Renal pelvis (tissue), 4 donors: ENCODE data around the gene TNC. TPM values are rescaled to one million over a fixed set of nuclear protein-coding genes. Genes with fewer than 3 reads are reported as not detected.

Source experiments
- DNase-seq: peaks from one replicate; pipeline ENCODE4 v3.0.0-alpha.2; 2013
- polyA plus RNA-seq, 3 donors: library from polyadenylated mRNA; unstranded; fragments of 120-200 nt; gene quantifications; one replicate each; pipeline ENCODE4 v1.2.1, GENCODE V29; 2013; ENCODE audit not compliant: insufficient read length in 3 of 3

Gene TNC
- polyA plus RNA-seq, 3 donors = 326 to 403 (median 331) TPM

DNA sequence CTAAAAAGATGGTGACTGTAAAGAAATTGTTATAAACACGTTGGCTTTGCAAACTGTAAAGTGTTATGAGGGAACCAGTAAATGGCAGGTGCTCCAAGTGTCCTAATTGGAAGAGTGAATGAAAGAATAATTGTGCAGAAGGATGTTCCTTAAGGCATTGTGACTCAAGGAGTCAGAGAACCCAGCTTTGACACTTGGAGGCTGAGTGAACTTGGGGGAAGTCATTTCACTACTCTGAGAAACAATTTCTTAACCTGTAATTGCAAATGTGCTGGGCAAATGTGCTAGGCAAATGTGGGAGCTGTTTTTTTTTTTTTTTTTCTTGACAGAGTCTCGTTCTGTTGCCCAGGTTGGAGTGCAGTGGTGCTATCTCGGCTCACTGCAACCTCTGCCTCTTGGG lies 103.5 kb downstream of the TNC start:
- no peak for DNase-seq

DNA sequence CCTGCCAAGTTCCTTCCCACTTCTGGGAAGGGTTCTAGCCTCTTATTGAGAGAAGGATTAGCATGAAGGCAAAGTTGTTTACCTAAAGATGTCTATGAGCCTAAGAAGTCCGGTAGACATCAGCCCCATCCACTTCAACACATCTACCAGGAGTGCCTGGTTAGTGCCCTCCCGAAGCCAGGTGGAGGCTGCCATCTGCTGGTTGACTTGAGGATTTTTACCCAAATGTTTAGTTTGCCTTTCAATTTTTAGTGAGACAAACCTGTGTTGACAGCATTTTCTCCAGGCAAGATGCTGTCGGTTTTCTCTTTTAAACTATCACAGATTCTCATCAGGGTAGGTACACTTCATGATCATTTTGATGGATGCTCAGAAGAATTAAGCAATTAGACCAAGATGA lies 104.0 kb downstream of the TNC start:
- peak; percentile 52 for DNase-seq

- no peak for DNase-seq
Observed at GRCh38 chr9:115012486-115012885, 105.5 kb downstream of the TNC start.

DNA sequence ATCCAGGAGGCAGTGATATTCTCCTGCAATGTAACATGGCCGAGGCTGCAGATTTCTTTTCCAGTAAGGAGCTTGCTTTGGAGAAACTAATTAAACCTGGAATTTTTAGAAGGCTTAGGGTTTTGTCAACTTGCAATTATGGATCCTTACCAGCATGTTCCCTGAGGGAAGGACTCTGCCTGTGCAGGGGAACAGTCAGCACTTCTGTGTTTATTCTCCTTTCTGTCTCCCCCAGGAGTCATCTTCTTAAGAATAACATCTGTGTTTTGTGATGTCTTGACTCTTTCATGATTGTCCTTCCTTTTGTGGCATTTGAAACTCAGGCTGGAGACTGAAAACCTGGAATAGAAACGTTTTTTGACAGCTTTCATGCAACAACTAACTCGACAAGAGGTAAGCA lies 107.1 kb downstream of the TNC start:
- no peak for DNase-seq

GRCh38 chr9:115008536-115009270 lies 109.3 kb downstream of the TNC start:
- no peak for DNase-seq

DNA sequence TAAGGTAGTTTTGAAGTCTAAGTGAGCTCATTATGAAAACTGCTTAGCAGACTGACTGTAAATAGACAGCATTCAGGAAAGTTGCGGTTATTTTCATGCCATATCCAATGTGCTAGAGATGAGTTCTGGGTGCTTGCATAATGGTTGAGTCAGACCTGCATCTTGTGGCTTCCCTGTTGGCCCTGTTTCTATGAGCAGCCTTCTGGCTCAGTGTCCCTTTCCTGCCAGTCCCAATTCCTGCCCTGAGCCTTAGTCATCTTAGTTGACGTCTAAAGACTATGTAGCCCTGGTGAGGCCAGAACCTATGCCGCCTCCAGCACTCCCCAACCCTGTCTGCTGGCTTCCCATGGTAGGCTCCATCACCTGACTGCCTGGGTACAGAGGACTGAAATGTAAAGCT lies 111.3 kb downstream of the TNC start:
- no peak for DNase-seq

DNA sequence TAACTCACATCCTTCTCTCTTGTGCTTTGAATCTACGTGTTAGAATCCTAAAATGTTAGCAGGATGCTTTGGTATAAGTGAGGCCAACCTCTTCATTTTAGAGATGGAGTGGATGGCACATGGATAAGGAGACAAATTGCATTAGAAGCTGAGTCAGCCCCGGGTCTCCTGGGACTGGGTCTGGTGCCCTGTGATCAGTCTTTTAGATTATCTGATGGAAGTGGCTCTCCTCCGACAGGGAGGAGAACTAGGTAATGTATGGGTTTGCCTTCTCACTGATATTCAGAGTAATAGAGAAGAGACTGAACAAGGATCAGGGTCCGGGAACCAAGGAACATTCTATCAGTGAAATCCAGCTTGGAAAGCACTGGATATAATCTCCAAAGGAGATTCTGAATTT lies 112.6 kb downstream of the TNC start:
- DNase-seq = no peak

GRCh38 chr9:115004545-115004944 lies 113.4 kb downstream of the TNC start:
- no peak for DNase-seq

- no peak for DNase-seq
Observed at GRCh38 chr9:115002371-115003120, 115.4 kb downstream of the TNC start.

GRCh38 chr9:115000217-115000639 lies 117.7 kb downstream of the TNC start:
- DNase-seq = no peak

DNA sequence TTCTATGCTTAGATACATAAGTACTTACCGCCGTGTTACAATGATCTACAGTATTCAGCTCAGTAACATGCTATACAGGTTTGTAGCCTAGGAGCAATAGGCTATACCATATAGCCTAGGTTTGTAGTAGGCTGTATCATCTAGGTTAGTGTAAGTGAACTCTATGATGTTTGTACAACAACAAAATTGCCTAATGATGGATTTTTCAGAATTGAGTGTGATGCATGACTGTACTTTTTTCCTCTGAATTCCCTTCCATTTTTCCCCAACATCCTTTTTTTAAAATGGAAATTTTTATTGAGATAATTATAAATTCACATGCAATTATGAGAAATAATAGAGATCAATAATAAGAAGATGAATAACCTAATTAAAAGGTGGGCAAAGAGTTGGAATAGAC lies 119.6 kb downstream of the TNC start:
- DNase-seq = no peak

DNA sequence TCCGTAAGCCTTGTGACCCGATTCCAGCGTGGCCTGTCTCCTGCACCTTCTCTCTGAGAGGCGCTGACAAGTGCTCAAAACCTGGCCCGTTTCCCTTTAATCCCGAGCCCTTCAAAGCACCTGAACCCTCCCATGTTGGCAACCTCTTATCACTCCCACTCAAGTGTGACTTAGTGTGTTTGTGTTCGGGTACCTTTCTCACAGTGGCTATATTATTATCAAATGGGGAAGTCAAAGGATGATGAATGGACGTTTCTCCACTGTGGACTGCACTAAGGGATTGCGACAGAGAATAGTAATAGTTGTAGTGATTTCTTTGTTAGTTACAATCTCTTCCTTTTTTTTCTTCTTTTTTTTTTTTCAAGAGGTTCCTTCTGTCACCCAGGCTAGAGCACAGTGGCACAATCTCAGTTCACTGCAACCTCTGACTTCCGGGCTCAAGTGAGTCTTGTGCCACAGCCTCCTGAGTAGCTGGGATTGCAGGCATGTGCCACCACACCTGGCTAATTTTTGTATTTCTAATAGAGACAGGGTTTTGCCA lies 122.2 kb downstream of the TNC start:
- no peak for DNase-seq

DNA sequence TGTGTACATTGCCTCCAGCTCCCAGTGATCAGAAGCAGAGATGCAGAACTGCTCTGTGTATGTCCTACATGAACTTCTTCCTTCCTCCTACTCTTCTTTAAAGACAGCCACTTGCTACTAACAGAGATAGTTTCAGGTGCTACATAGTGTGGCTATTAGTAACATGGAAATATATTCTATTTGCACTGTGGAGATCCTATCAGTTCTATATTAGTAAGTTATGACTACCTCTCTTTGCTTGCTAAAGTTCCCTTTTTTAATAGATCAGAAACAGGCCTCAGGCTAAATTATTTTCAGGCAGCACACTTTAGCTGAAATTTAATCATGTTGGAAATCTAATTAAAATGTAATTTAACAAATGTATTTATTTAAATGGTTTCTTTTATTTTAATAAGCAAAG lies 123.2 kb downstream of the TNC start:
- no peak for DNase-seq

DNA sequence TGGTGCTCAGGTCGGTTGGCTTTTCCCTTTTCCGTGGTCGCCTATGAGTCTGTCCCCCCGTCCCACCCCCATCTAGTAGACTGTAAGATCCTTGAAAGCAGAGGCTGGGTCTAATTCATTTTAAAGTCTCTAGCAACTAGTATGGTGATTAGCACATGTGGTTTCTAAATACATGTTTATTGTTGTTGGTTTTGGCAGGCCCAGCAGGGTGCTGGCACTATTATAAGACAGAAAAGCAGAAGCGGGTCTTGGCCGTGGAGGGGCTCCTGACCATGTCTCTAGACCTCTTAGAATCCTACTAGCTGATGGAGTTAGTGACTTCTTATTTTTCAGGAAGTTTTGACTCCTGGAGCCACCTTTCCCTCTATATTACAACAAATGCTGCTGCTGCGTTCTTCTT lies 126.1 kb downstream of the TNC start:
- DNase-seq = no peak

- no peak for DNase-seq
Observed at GRCh38 chr9:114990901-114991300, 127.1 kb downstream of the TNC start.

DNA sequence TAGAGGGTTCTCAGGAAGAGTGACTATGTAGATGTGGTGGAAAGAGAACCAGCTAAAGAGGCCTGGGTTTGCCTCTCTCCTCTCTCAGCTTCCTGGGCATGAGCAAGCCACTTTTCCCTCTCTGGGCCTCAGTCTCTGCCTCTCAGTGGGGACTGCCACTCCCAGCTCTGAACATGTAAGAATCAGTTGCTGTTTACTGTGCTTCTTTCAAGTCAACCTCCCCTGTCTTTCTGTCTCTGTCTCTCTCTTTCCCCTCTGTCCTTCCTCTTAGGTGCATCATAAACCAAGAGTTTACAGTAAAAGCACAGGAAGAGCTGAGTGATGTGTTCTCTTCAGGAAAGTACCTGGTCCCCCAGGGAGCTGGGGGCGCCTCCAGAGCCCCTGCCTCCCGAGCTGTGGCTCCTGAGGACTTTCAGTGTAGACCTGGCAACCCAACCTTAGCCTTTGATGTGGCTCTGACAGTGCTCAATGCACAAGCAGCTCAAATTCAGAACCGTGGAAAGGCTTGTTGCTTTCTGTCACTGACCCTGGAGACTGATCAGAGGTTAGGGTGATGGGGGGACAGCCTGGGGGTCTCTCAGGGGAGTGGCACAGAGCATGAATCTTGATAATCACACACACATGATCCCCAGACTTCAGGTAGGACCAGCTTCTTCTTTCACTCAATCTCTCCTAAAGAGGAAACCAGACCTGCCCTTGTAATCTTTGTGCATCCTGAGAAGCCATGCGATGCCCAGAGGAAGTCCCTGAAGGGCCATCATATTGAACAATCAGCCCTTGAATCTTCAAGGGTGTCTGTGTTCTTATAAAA lies 128.2 kb downstream of the TNC start:
- no peak for DNase-seq

- no peak for DNase-seq
Observed at GRCh38 chr9:114988962-114989599, 128.9 kb downstream of the TNC start.

GRCh38 chr9:114987116-114987515 lies 130.8 kb downstream of the TNC start:
- DNase-seq = no peak

DNA sequence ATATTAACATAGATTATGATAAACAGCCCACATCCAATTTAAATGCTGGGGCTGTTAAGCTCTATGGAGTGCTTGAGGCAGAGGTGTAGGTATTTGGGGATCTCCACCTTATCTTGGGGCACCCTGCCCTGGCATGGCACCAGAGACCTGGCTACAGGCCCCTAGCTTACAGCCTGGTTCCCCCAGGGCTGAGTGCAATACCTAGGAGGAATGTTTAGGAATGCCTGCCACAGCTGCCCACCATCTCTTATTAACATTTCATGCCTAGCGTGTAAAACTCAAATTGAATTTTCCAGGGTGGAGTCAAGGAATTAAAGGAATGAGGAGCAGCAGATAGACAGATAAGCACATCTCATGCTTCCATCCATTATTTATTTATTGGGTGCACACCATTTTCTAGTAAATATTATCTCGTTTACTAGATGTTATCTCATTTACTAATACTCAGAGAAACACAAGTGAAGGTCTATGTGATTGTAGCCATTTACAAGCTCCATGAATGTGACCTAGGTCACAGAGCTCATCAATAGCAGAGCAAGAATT lies 131.9 kb downstream of the TNC start:
- no peak for DNase-seq

DNA sequence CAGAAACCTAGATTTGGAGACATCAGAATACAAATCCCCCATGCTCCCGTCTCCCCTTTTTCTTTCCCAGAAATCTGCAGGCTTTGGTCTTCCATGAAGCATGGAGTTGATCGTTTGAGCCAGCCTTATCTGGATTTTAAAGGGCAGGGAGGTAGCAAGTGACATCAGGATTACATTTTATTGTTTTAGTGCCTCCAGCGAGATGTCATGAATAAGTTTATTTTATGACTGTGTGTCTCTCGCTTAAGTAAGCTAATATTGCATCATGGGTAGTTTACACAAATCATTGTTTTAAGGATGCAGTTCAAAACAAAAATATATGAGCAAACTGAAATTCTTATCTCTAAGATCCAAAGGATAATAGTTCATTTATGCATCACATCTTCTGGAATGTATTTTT lies 136.9 kb downstream of the TNC start:
- no peak for DNase-seq

GRCh38 chr9:114973216-114973615 lies 144.7 kb downstream of the TNC start:
- DNase-seq = no peak
